GM21576 (cell line): ENCODE measurements around the gene SLC10A7.

Source experiments
- ATAC-seq: cut with Tn5 transposase; IDR thresholded peaks from one replicate; pipeline ENCODE4 v1.9.1; 2021; ENCODE audit warnings: mild to moderate bottlenecking, moderate library complexity; ENCODE audit not compliant: unreplicated experiment

SLC10A7 gene

GRCh38 chr4:146442801-146443200, 78.9 kb downstream of the SLC10A7 start:
- ATAC-seq = no peak

- no peak for ATAC-seq
Observed at GRCh38 chr4:146439999-146440398, 81.7 kb downstream of the SLC10A7 start.

- no peak for ATAC-seq
Observed at GRCh38 chr4:146439437-146439836, 82.3 kb downstream of the SLC10A7 start.

- ATAC-seq = no peak
Observed at GRCh38 chr4:146437778-146438177, 84.0 kb downstream of the SLC10A7 start.

GRCh38 chr4:146436423-146437162, 85.1 kb downstream of the SLC10A7 start:
- no peak for ATAC-seq

GRCh38 chr4:146435962-146436361, 85.8 kb downstream of the SLC10A7 start:
- ATAC-seq = no peak

GRCh38 chr4:146432065-146432464, 89.7 kb downstream of the SLC10A7 start:
- ATAC-seq = no peak

GRCh38 chr4:146428298-146428697, 93.4 kb downstream of the SLC10A7 start:
- no peak for ATAC-seq

- ATAC-seq = no peak
Observed at GRCh38 chr4:146417822-146418221, 103.9 kb downstream of the SLC10A7 start.

- no peak for ATAC-seq
Observed at GRCh38 chr4:146415829-146416228, 105.9 kb downstream of the SLC10A7 start.

- ATAC-seq = no peak
Observed at GRCh38 chr4:146407669-146408084, 114.1 kb downstream of the SLC10A7 start.

GRCh38 chr4:146407257-146407656, 114.5 kb downstream of the SLC10A7 start:
- no peak for ATAC-seq

- no peak for ATAC-seq
Observed at GRCh38 chr4:146401274-146401673, 120.5 kb downstream of the SLC10A7 start.

- no peak for ATAC-seq
Observed at GRCh38 chr4:146398896-146399445, 122.8 kb downstream of the SLC10A7 start.

GRCh38 chr4:146398404-146398803, 123.3 kb downstream of the SLC10A7 start:
- no peak for ATAC-seq

- ATAC-seq = no peak
Observed at GRCh38 chr4:146389561-146389960, 132.2 kb downstream of the SLC10A7 start.

- ATAC-seq = no peak
Observed at GRCh38 chr4:146382194-146382593, 139.5 kb downstream of the SLC10A7 start.

GRCh38 chr4:146381263-146381872, 140.4 kb downstream of the SLC10A7 start:
- ATAC-seq = no peak

- no peak for ATAC-seq
Observed at GRCh38 chr4:146379744-146380143, 142.0 kb downstream of the SLC10A7 start.

- ATAC-seq = no peak
Observed at GRCh38 chr4:146371812-146372211, 149.9 kb downstream of the SLC10A7 start.

GRCh38 chr4:146370841-146371240, 150.9 kb downstream of the SLC10A7 start:
- ATAC-seq = no peak

GRCh38 chr4:146369446-146369845, 152.3 kb downstream of the SLC10A7 start:
- ATAC-seq = no peak
